HEK293 (cell line): ENCODE measurements around the gene CRABP2.

Experiments
- CTCF ChIA-PET: fragments of 350-600 bp; formaldehyde crosslinking; extraction: SDS; loops from one replicate; lab custom pipeline; 2021; ENCODE audit warnings: antibody characterized with exemption; lab: Yijun Ruan, JAX
- POLR2A ChIA-PET: fragments of 300-600 bp; formaldehyde crosslinking; extraction: SDS; loops from one replicate; lab custom pipeline; 2020; ENCODE audit warnings: antibody characterized with exemption, inconsistent platforms; lab: Yijun Ruan, JAX
- H3K27ac ChIP-seq: fragments of 200-500 bp; sonication (Bioruptor generic); 2 replicates; pipeline ENCODE4 v1.5.1; 2014; ENCODE audit warnings: low read depth, low read length, control low read depth, inconsistent platforms; ENCODE audit errors: extremely low read depth
- H3K36me3 ChIP-seq, 2 experiments: fragments of 200-500 bp in 1 of 2; sonication (Bioruptor generic) in 1 of 2; 1 replicate in 1 of 2; 2 replicates in 1 of 2; pipeline ENCODE4 v1.5.1; 2014 to 2017; ENCODE audit warnings: inconsistent platforms in 2 of 2, low read length in 2 of 2; ENCODE audit not compliant: control insufficient read depth in 2 of 2, insufficient read depth in 1 of 2
- H3K4me1 ChIP-seq: fragments of 200-500 bp; sonication (Bioruptor generic); 2 replicates; pipeline ENCODE4 v1.5.1; 2014; ENCODE audit warnings: mild to moderate bottlenecking, low read length, inconsistent platforms; ENCODE audit not compliant: control insufficient read depth, insufficient read depth
- H3K4me3 ChIP-seq: 2 replicates; pipeline ENCODE4 v1.5.1; 2011; ENCODE audit warnings: low read depth, mild to moderate bottlenecking, control low read depth, low read length, moderate library complexity
- H3K9me3 ChIP-seq: fragments of 200-500 bp; sonication (Bioruptor generic); 2 replicates; pipeline ENCODE4 v1.5.1; 2014; ENCODE audit warnings: low read depth, low read length, inconsistent platforms; ENCODE audit not compliant: control insufficient read depth, insufficient read depth
- FEZF1 ChIP-seq: fragments of 450-650 bp; formaldehyde crosslinking; IDR thresholded peaks from 2 replicates; pipeline ENCODE4 v1.5.1; 2016; ENCODE audit warnings: missing biosample characterization, missing genetic modification characterization
- GLIS1 ChIP-seq: fragments of 450-650 bp; formaldehyde crosslinking; IDR thresholded peaks from 2 replicates; pipeline ENCODE4 v1.5.1; 2016; ENCODE audit warnings: missing biosample characterization, missing genetic modification characterization
- GLIS2 ChIP-seq: fragments of 450-650 bp; formaldehyde crosslinking; IDR thresholded peaks from 2 replicates; pipeline ENCODE4 v1.5.1; 2016; ENCODE audit warnings: missing biosample characterization, missing genetic modification characterization
- KLF16 ChIP-seq: fragments of 450-650 bp; formaldehyde crosslinking; IDR thresholded peaks from 2 replicates; pipeline ENCODE4 v1.5.1; 2017; ENCODE audit warnings: missing biosample characterization, missing genetic modification characterization
- MEIS1 ChIP-seq: sonication (generic); formaldehyde crosslinking; IDR thresholded peaks from 2 replicates; pipeline ENCODE4 v1.8.1; 2022; ENCODE audit warnings: missing genetic modification reagents, mild to moderate bottlenecking, borderline replicate concordance
- REPIN1 ChIP-seq: fragments of 450-650 bp; formaldehyde crosslinking; IDR thresholded peaks from 2 replicates; pipeline ENCODE4 v1.5.1; 2017; ENCODE audit warnings: missing biosample characterization, missing genetic modification characterization, low read depth
- SCRT2 ChIP-seq: fragments of 450-650 bp; formaldehyde crosslinking; IDR thresholded peaks from 2 replicates; pipeline ENCODE4 v1.5.1; 2016; ENCODE audit warnings: missing biosample characterization, missing genetic modification characterization
- ZBTB17 ChIP-seq: fragments of 450-650 bp; formaldehyde crosslinking; IDR thresholded peaks from 2 replicates; pipeline ENCODE4 v1.5.1; 2016; ENCODE audit warnings: missing biosample characterization, missing genetic modification characterization
- ZBTB6 ChIP-seq: fragments of 450-650 bp; formaldehyde crosslinking; IDR thresholded peaks from 2 replicates; pipeline ENCODE4 v1.5.1; 2017; ENCODE audit warnings: missing biosample characterization, missing genetic modification characterization
- ZFP3 ChIP-seq: fragments of 450-650 bp; formaldehyde crosslinking; IDR thresholded peaks from 2 replicates; pipeline ENCODE4 v1.5.1; 2016; ENCODE audit warnings: low read depth, missing biosample characterization, missing genetic modification characterization
- ZIC2 ChIP-seq: fragments of 450-650 bp; formaldehyde crosslinking; IDR thresholded peaks from 2 replicates; pipeline ENCODE4 v1.5.1; 2016; ENCODE audit warnings: missing biosample characterization, missing genetic modification characterization
- ZNF521 ChIP-seq: fragments of 450-650 bp; formaldehyde crosslinking; IDR thresholded peaks from 2 replicates; pipeline ENCODE4 v1.5.1; 2017; ENCODE audit warnings: missing biosample characterization, mild to moderate bottlenecking, missing genetic modification characterization
- ZNF555 ChIP-seq: fragments of 450-650 bp; formaldehyde crosslinking; conservative IDR thresholded peaks from 2 replicates; pipeline ENCODE4 v1.5.1; 2017; ENCODE audit warnings: missing biosample characterization, mild to moderate bottlenecking, missing genetic modification characterization, inconsistent platforms
- ZNF560 ChIP-seq: fragments of 450-650 bp; formaldehyde crosslinking; IDR thresholded peaks from 2 replicates; pipeline ENCODE4 v1.5.1; 2017; ENCODE audit warnings: missing biosample characterization, missing genetic modification characterization, borderline replicate concordance
- ZNF610 ChIP-seq: fragments of 450-650 bp; formaldehyde crosslinking; IDR thresholded peaks from 2 replicates; pipeline ENCODE4 v1.5.1; 2016; ENCODE audit warnings: missing biosample characterization, missing genetic modification characterization, borderline replicate concordance
- ZNF677 ChIP-seq: fragments of 450-650 bp; IDR thresholded peaks from 2 replicates; pipeline ENCODE4 v1.5.0; 2018; ENCODE audit warnings: missing biosample characterization, mild to moderate bottlenecking, missing genetic modification characterization, moderate library complexity
- ZNF837 ChIP-seq: fragments of 450-650 bp; formaldehyde crosslinking; IDR thresholded peaks from 2 replicates; pipeline ENCODE4 v1.5.1; 2016; ENCODE audit warnings: missing biosample characterization, missing genetic modification characterization
- ZSCAN16 ChIP-seq: fragments of 450-650 bp; formaldehyde crosslinking; IDR thresholded peaks from 2 replicates; pipeline ENCODE4 v1.5.1; 2016; ENCODE audit warnings: missing biosample characterization, missing genetic modification characterization
- ZXDB ChIP-seq: fragments of 450-650 bp; formaldehyde crosslinking; IDR thresholded peaks from 2 replicates; pipeline ENCODE4 v1.5.1; 2016; ENCODE audit warnings: missing biosample characterization, missing genetic modification characterization
- TF ChIP-seq, protein P1 (sequence below): fragments of 450-650 bp; formaldehyde crosslinking; IDR thresholded peaks from 2 replicates; pipeline ENCODE4 v1.5.1; 2016; ENCODE audit warnings: missing biosample characterization, missing genetic modification characterization
- TF ChIP-seq, protein P2 (sequence below): fragments of 450-650 bp; formaldehyde crosslinking; IDR thresholded peaks from 2 replicates; pipeline ENCODE4 v1.5.1; 2016; ENCODE audit warnings: missing biosample characterization, missing genetic modification characterization
- TF ChIP-seq, protein P3 (sequence below): fragments of 450-650 bp; formaldehyde crosslinking; IDR thresholded peaks from 2 replicates; pipeline ENCODE4 v1.5.1; 2016; ENCODE audit warnings: missing biosample characterization, missing genetic modification characterization

The CRABP2 gene

DNA sequence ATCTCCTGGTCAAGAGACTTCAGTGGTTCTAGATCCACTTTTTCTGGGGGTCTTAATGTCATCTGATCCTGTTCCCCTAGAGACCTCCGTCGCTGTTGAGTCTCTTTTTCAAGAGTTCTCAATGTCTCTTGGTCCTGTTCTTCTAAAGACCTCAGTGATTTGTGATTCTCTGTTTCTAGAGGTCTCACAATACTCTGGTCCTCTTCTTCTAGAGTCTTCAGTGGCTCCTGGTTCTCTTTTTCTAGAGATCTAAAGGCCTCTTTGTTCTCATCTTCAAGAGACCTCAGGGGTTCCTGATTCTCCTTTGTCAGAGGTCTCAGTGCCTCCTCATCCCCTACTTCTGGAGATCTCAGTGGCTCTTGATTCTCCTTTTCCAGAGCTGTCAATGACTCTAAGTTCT lies 33.6 kb downstream of the CRABP2 start:
- TF ChIP-seq, protein P1, sequence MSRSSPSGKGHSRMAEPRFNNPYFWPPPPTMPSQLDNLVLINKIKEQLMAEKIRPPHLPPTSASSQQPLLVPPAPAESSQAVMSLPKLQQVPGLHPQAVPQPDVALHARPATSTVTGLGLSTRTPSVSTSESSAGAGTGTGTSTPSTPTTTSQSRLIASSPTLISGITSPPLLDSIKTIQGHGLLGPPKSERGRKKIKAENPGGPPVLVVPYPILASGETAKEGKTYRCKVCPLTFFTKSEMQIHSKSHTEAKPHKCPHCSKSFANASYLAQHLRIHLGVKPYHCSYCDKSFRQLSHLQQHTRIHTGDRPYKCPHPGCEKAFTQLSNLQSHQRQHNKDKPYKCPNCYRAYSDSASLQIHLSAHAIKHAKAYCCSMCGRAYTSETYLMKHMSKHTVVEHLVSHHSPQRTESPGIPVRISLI: no peak
- no peak for TF ChIP-seq ZFP3 (tag by site-specific recombination)
- TF ChIP-seq ZNF560 (tag by site-specific recombination): no peak
- TF ChIP-seq ZBTB6: 0 out of 2 replicates have a peak, but pooled peaks have one; percentile 22
- TF ChIP-seq, protein P2, sequence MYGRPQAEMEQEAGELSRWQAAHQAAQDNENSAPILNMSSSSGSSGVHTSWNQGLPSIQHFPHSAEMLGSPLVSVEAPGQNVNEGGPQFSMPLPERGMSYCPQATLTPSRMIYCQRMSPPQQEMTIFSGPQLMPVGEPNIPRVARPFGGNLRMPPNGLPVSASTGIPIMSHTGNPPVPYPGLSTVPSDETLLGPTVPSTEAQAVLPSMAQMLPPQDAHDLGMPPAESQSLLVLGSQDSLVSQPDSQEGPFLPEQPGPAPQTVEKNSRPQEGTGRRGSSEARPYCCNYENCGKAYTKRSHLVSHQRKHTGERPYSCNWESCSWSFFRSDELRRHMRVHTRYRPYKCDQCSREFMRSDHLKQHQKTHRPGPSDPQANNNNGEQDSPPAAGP (tag by site-specific recombination): no peak
- H3K27ac ChIP-seq: no peak overlapping the region
- CTCF ChIA-PET: interaction anchor here (12.6 to 21.1 kb wide), 2 partner anchors 10 to 19 kb away, joined by 162 to 564 read pairs; no protein-coding TSS in a partner anchor

GRCh38 chr1:156670791-156671190 lies 34.6 kb downstream of the CRABP2 start:
- H3K4me1 ChIP-seq: no peaks in the 10 kb centered on the region
- ChIA-PET CTCF (interaction anchor here (1.9 to 12.6 kb wide), 2 partner anchors 11 to 20 kb away, joined by 4 to 162 read pairs; no protein-coding TSS in a partner anchor), POLR2A (interaction anchor here (1.2 kb wide), 1 partner anchor 10 kb away, joined by 4 read pairs; no protein-coding TSS in a partner anchor)

More for the DNA sequence above, 33.6 kb downstream of the CRABP2 start:
- H3K4me1 ChIP-seq: no peaks in the 10 kb centered on the region
- H3K9me3 ChIP-seq: no peaks in the 10 kb centered on the region
- POLR2A ChIA-PET: no interaction called here
- H3K4me3 ChIP-seq: no peak overlapping the region
- peaks cover 0 to 16% of the 10 kb centered on the region in 2 experiments; a peak in 1 of 3 replicates for H3K36me3 ChIP-seq

GRCh38 chr1:156670359-156670758 lies 35.0 kb downstream of the CRABP2 start:
- ChIA-PET CTCF (interaction anchor here (0.6 to 12.6 kb wide), 4 partner anchors 9 to 43 kb away, joined by 3 to 162 read pairs (median 4); no protein-coding TSS in a partner anchor), POLR2A (interaction anchor here (1.2 kb wide), 1 partner anchor 9 kb away, joined by 4 read pairs; no protein-coding TSS in a partner anchor)
- H3K27ac ChIP-seq: no peak overlapping the region
- no peak overlapping the region for H3K4me3 ChIP-seq
- no peaks in the 10 kb centered on the region for H3K4me1 ChIP-seq
- H3K36me3 ChIP-seq: peaks cover 0 to 16% of the 10 kb centered on the region in 2 experiments; a peak in 1 of 3 replicates
- TF ChIP-seq ZNF555 (tag by site-specific recombination) (no peak), ZBTB17 (no peak), REPIN1 (tag by site-specific recombination) (no peak), GLIS2 (tag by site-specific recombination) (peak; percentile 28; the same call in 1 of the 2 replicates), ZXDB (tag by site-specific recombination) (no peak), ZNF677 (tag by site-specific recombination) (no peak), KLF16 (tag by site-specific recombination) (no peak), FEZF1 (tag by site-specific recombination) (no peak), GLIS1 (tag by site-specific recombination) (peak; percentile 89), ZSCAN16 (tag by site-specific recombination) (no peak), ZNF521 (no peak), MEIS1 (CRISPR knock-in tag) (no peak), ZNF610 (no peak)
- TF ChIP-seq, protein P3, sequence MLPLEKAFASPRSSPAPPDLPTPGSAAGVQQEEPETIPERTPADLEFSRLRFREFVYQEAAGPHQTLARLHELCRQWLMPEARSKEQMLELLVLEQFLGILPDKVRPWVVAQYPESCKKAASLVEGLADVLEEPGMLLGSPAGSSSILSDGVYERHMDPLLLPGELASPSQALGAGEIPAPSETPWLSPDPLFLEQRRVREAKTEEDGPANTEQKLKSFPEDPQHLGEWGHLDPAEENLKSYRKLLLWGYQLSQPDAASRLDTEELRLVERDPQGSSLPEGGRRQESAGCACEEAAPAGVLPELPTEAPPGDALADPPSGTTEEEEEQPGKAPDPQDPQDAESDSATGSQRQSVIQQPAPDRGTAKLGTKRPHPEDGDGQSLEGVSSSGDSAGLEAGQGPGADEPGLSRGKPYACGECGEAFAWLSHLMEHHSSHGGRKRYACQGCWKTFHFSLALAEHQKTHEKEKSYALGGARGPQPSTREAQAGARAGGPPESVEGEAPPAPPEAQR (tag by site-specific recombination): no peak
- no peaks in the 10 kb centered on the region for H3K9me3 ChIP-seq

More at GRCh38 chr1:156670791-156671190, 34.6 kb downstream of the CRABP2 start:
- TF ChIP-seq SCRT2 (tag by site-specific recombination) (peak; percentile 34; the same call in 1 of the 2 replicates), ZIC2 (tag by site-specific recombination) (peak; percentile 53; the same call in 1 of the 2 replicates), ZNF837 (tag by site-specific recombination) (no peak)
- Histone ChIP-seq H3K9me3 (no peaks in the 10 kb centered on the region), H3K4me3 (no peak overlapping the region), H3K36me3 (peaks cover 0 to 16% of the 10 kb centered on the region in 2 experiments; a peak in 1 of 3 replicates), H3K27ac (no peak overlapping the region)
